Endothelial cell (in vitro differentiated cells): Measurements from ENCODE around the gene HDHD5. TPM values are rescaled to one million over a fixed set of nuclear protein-coding genes. Genes with fewer than 3 reads are reported as not detected.

ENCODE experiments used
- DNase-seq: peaks from one replicate; pipeline ENCODE4 v3.0.0; 2021; ENCODE audit warnings: low spot score
- H3K27ac Mint-ChIP-seq: one replicate; pipeline ENCODE4 v1.8.0; 2021; ENCODE audit warnings: mixed read lengths, inconsistent platforms; ENCODE audit not compliant: unreplicated experiment
- H3K27me3 Mint-ChIP-seq: one replicate; pipeline ENCODE4 v1.8.0; 2021; ENCODE audit warnings: mild to moderate bottlenecking, moderate library complexity, mixed read lengths, inconsistent platforms; ENCODE audit not compliant: unreplicated experiment
- H3K36me3 Mint-ChIP-seq: one replicate; pipeline ENCODE4 v1.8.0; 2021; ENCODE audit warnings: mild to moderate bottlenecking, low read depth, mixed read lengths, inconsistent platforms; ENCODE audit not compliant: unreplicated experiment
- H3K4me1 Mint-ChIP-seq: one replicate; pipeline ENCODE4 v1.8.0; 2021; ENCODE audit warnings: mild to moderate bottlenecking, mixed read lengths, inconsistent platforms; ENCODE audit not compliant: unreplicated experiment
- H3K4me3 Mint-ChIP-seq: one replicate; pipeline ENCODE4 v1.8.0; 2021; ENCODE audit warnings: mild to moderate bottlenecking, mixed read lengths, inconsistent platforms; ENCODE audit not compliant: unreplicated experiment
- H3K9me3 Mint-ChIP-seq: one replicate; pipeline ENCODE4 v1.8.0; 2021; ENCODE audit warnings: mixed read lengths, inconsistent platforms; ENCODE audit not compliant: unreplicated experiment
- total RNA-seq: library from RNA; stranded (reverse); fragmentation: NEBNext Ultra II Directional; extraction: Animal tissue kit (Norgen Biotek cat#: 25700); gene quantifications from one replicate; pipeline ENCODE4 v1.2.1, GENCODE V29; 2021; ENCODE audit not compliant: unreplicated experiment
- TF ChIP-seq, protein P1 (sequence below): fragments of 200-600 bp; sonication (generic); IDR thresholded peaks from one replicate; pipeline ENCODE4 v1.5.0; 2021; ENCODE audit warnings: antibody characterized with exemption; ENCODE audit not compliant: unreplicated experiment

The HDHD5 gene
- total RNA-seq, 1 donor from 2014 or later: 60.5 TPM

DNA sequence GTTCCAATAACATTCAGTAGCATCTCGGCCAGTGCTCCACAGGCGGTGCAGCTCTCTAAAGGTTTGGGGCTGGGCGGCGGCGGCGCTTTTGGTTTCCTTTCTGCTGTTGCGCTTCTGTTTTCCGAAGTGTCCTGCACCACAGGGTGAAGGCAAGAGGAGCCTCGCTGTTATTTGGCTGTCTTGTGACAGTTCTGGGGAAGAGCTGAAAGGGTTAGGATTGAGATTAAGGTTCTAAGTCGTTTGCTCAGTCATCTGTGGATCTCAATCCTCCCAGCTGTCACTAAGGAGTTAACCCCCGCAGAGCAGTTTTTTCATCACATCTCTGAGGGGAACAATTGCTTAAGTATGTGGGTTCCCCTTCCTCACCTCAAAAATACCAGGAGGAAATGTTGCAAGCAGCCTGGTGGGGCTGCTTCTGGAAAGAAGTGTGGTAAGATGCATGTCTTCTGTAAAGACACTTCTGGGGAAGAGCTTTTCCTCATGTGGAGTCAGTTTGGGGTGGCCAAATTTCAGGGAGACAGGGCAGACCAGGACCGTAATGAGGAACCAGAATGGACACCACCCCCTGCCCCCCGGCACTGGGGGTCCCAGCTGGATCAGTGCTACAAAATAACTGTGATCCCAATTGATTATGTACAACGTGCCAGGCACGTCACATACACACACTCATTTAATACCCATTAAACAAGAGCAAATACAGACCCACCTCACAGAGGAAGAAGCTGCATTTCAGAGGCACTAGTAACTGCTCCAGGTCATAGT, 52.1 kb downstream of the HDHD5 start:
- H3K36me3 Mint-ChIP-seq: peaks cover 55% of the 10 kb centered on the region
- TF ChIP-seq, protein P1, sequence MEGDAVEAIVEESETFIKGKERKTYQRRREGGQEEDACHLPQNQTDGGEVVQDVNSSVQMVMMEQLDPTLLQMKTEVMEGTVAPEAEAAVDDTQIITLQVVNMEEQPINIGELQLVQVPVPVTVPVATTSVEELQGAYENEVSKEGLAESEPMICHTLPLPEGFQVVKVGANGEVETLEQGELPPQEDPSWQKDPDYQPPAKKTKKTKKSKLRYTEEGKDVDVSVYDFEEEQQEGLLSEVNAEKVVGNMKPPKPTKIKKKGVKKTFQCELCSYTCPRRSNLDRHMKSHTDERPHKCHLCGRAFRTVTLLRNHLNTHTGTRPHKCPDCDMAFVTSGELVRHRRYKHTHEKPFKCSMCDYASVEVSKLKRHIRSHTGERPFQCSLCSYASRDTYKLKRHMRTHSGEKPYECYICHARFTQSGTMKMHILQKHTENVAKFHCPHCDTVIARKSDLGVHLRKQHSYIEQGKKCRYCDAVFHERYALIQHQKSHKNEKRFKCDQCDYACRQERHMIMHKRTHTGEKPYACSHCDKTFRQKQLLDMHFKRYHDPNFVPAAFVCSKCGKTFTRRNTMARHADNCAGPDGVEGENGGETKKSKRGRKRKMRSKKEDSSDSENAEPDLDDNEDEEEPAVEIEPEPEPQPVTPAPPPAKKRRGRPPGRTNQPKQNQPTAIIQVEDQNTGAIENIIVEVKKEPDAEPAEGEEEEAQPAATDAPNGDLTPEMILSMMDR: no peak
- peaks cover 14% of the 10 kb centered on the region for H3K27me3 Mint-ChIP-seq
- H3K27ac Mint-ChIP-seq: no peak overlapping the region
- H3K9me3 Mint-ChIP-seq: no peaks in the 10 kb centered on the region
- H3K4me1 Mint-ChIP-seq: peaks cover 4% of the 10 kb centered on the region
- DNase-seq: no peak
- no peak overlapping the region for H3K4me3 Mint-ChIP-seq

DNA sequence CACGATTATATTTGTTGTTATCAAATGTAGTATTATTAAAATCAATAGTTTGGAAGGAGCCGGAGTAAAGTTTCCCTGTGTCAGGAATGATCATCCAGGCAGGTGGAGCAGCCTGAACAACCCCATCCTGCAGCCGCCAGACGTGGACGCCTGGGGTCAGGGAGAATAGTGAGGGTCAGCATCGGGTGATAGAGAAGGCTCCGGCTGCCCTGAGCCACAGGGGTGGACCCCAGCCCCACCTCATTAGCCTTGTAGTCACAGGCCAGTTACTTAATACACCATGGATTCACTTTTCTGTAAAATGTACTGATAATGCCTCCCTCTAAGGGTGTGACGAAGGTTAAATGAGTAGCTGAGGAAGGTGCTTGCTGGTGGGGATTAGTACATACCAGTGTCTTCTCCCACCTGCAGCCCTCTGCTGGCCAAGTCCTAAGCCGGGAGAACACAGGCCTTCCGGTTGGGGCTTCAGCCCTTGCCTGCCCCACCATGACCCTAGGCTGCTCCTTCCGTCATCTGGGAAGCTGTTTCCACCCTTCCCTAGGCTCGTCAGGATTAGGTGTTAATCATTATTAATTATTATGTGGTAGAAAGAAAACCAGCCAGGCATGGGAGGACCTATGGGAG, 52.8 kb downstream of the HDHD5 start:
- no peak overlapping the region for H3K27ac Mint-ChIP-seq
- H3K27me3 Mint-ChIP-seq: peaks cover 11% of the 10 kb centered on the region
- peaks cover 4% of the 10 kb centered on the region for H3K4me1 Mint-ChIP-seq
- H3K9me3 Mint-ChIP-seq: no peaks in the 10 kb centered on the region
- H3K4me3 Mint-ChIP-seq: no peak overlapping the region
- TF ChIP-seq, protein P1: no peak
- no peak for DNase-seq
- peaks cover 55% of the 10 kb centered on the region for H3K36me3 Mint-ChIP-seq

DNA sequence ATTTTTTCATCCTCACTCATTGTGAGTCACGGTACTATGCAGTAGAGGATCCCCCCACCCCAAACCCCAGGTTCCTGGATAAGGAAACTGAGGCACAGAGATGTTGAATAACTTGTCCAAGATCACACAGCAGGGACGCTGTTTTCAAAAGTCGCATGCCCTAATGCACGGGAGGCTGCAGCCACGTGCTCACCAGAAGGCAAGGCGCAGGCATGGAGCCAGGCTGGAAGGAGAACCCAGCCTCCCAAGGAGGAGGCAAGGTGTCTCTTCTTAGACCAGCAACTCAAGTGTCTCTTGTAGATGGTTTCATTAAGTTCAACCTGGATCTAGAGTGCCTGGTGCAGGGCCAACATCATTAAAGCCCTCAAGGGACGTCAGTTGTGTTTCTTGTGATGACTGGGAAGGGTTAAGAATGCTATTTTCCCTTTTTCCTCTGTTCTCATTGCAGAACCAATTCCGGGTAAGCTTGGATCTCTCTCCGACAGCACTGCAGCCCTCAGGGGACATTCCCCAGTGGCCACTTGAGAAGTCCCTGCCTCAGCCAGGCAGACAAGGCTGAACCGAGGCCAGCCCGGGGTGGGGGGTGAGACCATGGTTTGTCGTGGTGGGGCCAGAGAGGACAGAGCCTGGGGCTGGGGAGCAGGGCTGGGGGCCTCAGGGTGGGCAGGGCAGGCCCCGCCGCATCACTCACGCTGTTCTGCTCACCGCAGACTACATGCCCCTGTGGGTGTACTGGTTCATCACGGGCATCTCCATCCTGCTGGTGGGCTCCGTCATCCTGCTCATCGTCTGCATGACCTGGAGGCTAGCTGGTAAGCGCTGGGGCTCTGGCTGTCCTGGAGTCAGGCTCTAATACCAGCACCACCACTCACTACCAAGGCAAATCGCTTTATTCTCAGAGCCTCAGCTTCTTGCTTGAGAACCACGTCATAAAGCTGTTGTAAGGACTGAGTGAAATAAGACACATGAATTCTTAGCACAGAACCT, 53.6 kb downstream of the HDHD5 start:
- no peaks in the 10 kb centered on the region for H3K9me3 Mint-ChIP-seq
- TF ChIP-seq, protein P1: no peak
- no peak overlapping the region for H3K27ac Mint-ChIP-seq
- H3K36me3 Mint-ChIP-seq: peaks cover 59% of the 10 kb centered on the region
- DNase-seq: no peak
- peaks cover 5% of the 10 kb centered on the region for H3K4me1 Mint-ChIP-seq
- H3K27me3 Mint-ChIP-seq: peaks cover 11% of the 10 kb centered on the region
- H3K4me3 Mint-ChIP-seq: no peak overlapping the region

DNA sequence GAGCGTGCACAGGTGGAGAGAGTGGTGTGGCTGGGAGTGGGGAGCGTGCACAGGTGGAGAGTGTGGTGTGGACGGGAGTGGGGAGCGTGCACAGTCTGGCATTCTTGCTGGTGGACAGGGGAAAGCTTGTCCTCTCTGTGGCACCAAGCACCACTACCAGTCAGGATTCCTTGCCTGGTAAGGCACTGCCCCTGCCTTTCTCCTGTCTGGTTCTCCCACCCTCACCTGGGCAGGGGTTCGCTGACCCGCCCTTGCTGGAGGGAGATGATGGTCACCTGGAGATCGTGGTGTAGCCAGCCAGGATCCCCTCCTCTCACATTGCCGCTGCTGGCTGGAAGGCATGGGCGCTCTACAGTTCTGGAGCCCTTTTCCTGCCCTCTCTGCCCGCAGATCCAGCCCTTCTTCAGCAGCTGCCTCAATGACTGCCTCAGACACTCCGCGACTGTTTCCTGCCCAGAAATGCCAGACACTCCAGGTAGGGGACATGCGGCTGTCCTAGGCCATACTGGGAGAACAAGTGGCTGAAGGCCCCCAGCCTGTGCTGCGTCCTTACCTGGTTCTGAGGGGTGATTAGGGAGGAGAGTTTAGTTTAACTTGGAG, 54.6 kb downstream of the HDHD5 start:
- Mint-ChIP-seq H3K27ac (no peak overlapping the region), H3K27me3 (peaks cover 6% of the 10 kb centered on the region), H3K4me1 (peaks cover 5% of the 10 kb centered on the region), H3K36me3 (peaks cover 60% of the 10 kb centered on the region), H3K9me3 (no peaks in the 10 kb centered on the region), H3K4me3 (peak overlapping the region; percentile 62)
- DNase-seq: no peak
- TF ChIP-seq, protein P1: no peak
